HUES64 (cell line): ENCODE results near the gene PROSER3.

ENCODE experiments used
- H3K27ac ChIP-seq: 2 replicates; pipeline ENCODE4 v1.7.0; 2013; ENCODE audit warnings: low read depth, low read length, inconsistent platforms
- H3K27me3 ChIP-seq: 2 replicates; pipeline ENCODE4 v1.6.1; 2013; ENCODE audit warnings: mild to moderate bottlenecking, low read length; ENCODE audit not compliant: insufficient read depth
- H3K36me3 ChIP-seq: 2 replicates; pipeline ENCODE4 v1.6.1; 2013; ENCODE audit warnings: mild to moderate bottlenecking, low read length; ENCODE audit not compliant: insufficient read depth
- H3K4me1 ChIP-seq: 2 replicates; pipeline ENCODE4 v1.6.1; 2013; ENCODE audit warnings: mild to moderate bottlenecking, low read length, moderate library complexity; ENCODE audit not compliant: insufficient read depth
- H3K4me3 ChIP-seq: 2 replicates; pipeline ENCODE4 v1.5.1; 2013; ENCODE audit warnings: mild to moderate bottlenecking, low read length, moderate library complexity
- H3K9ac ChIP-seq: 2 replicates; pipeline ENCODE4 v1.6.1; 2013; ENCODE audit warnings: mild to moderate bottlenecking, low read depth, low read length
- H3K9me3 ChIP-seq: 2 replicates; pipeline ENCODE4 v1.6.1; 2013; ENCODE audit warnings: low read depth, low read length; ENCODE audit not compliant: insufficient read depth
- WGBS: fragments of 150-250, 120-280 bp; methylation state at CpG from one replicate; pipeline ENCODE4 v1.1.7; 2013; ENCODE audit warnings: missing lambda C conversion rate; 5-methylcytosine and 5-hydroxymethylcytosine counted together

The PROSER3 gene

GRCh38 chr19:35740423-35741202 is 17.4 kb upstream of the PROSER3 start:
- peak overlapping the region; percentile 79 for H3K9ac ChIP-seq
- WGBS, result under 1% methylated on average over 63 of the region's 63 CpGs
- peaks cover 37% of the 10 kb centered on the region for H3K36me3 ChIP-seq
- H3K27me3 ChIP-seq, result no peaks in the 10 kb centered on the region
- peak overlapping the region; percentile 91 for H3K27ac ChIP-seq
- no peaks in the 10 kb centered on the region for H3K4me1 ChIP-seq
- no peaks in the 10 kb centered on the region for H3K9me3 ChIP-seq
- peak overlapping the region; percentile 86 for H3K4me3 ChIP-seq

GRCh38 chr19:35741203-35741515 is 16.8 kb upstream of the PROSER3 start:
- H3K36me3 ChIP-seq, result peaks cover 33% of the 10 kb centered on the region
- 2% methylated on average over 12 of the region's 12 CpGs for whole genome bisulfite sequencing

GRCh38 chr19:35742121-35742724 is 15.8 kb upstream of the PROSER3 start, which contains the start of gene IGFLR1:
Gene IGFLR1 (minus strand): TSS chr19:35742452. CDS start chr19:35741180, 1,272 bp downstream.
- Histone ChIP-seq H3K4me3 (peak within 1 kb of the TSS; percentile 86), H3K27me3 (no peaks in the 10 kb centered on the region), H3K36me3 (peaks cover 27% of the 10 kb centered on the region), H3K9me3 (no peaks in the 10 kb centered on the region), H3K27ac (no peak within 1 kb of the TSS), H3K9ac (no peak within 1 kb of the TSS), H3K4me1 (no peaks in the 10 kb centered on the region; the same call in 1 of the 2 replicates)
- WGBS, result 92% methylated on average over 9 of the region's 9 CpGs

More at GRCh38 chr19:35741203-35741515, 16.8 kb upstream of the PROSER3 start:
- peak overlapping the region; percentile 86 for H3K4me3 ChIP-seq
- H3K4me1 ChIP-seq, result no peaks in the 10 kb centered on the region
- H3K9ac ChIP-seq, result peak overlapping the region; percentile 65
- peak overlapping the region; percentile 91; the same call in 1 of the 2 replicates for H3K27ac ChIP-seq
- H3K9me3 ChIP-seq, result no peaks in the 10 kb centered on the region
- H3K27me3 ChIP-seq, result no peaks in the 10 kb centered on the region

GRCh38 chr19:35743640-35744429 is 14.1 kb upstream of the PROSER3 start:
- Histone ChIP-seq H3K36me3 (peaks cover 13% of the 10 kb centered on the region), H3K9ac (no peak overlapping the region), H3K27me3 (no peaks in the 10 kb centered on the region), H3K9me3 (no peaks in the 10 kb centered on the region), H3K27ac (no peak overlapping the region), H3K4me3 (peak overlapping the region; percentile 72), H3K4me1 (no peaks in the 10 kb centered on the region; the same call in 1 of the 2 replicates)
- WGBS, result 92% methylated on average over 19 of the region's 19 CpGs

GRCh38 chr19:35744430-35745327 is 13.3 kb upstream of the PROSER3 start:
- Histone ChIP-seq H3K27me3 (no peaks in the 10 kb centered on the region), H3K4me1 (no peaks in the 10 kb centered on the region; the same call in 1 of the 2 replicates), H3K9ac (peak overlapping the region; percentile 78), H3K9me3 (no peaks in the 10 kb centered on the region), H3K4me3 (peak overlapping the region; percentile 72), H3K27ac (peak overlapping the region; percentile 98), H3K36me3 (peaks cover 9% of the 10 kb centered on the region)
- WGBS, result 8% methylated on average over 41 of the region's 41 CpGs

DNA sequence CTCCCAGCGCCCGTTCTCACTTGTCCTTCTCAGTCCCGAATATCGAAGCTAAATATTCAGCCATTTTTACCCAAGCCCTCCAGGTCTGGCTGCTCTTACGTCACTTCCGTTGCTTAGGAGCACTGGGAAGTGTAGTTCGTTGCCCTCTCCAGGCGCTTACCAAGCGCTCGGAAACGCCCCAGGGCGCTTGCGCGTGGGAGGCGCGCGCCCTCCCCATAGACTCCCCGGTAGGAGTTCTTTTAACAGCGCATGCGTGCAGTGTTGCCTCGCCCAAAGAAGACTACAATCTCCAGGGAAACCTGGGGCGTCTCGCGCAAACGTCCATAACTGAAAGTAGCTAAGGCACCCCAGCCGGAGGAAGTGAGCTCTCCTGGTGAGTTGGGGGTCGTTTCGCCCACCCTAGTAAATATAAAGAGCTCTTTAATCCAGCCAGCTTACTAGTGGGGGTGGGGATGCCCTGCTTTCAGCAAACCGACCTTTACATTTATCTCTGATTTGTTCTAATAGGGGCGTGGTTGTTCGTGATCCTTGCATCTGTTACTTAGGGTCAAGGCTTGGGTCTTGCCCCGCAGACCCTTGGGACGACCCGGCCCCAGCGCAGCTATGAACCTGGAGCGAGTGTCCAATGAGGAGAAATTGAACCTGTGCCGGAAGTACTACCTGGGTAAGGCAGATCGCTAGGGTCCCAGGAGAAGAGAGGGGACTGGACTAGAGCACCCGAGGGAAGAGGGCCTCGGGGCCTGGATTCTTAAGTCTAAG is 12.5 kb upstream of the PROSER3 start, which contains the start of the genes PSENEN and U2AF1L4:
Gene PSENEN, plus strand, starts transcription at position 324 of the 759 bp plus-strand sequence. Its CDS starts 280 bp downstream, at position 604.
Gene U2AF1L4, minus strand, starts transcription at position 91 of the 759 bp plus-strand sequence. Its CDS starts 27 bp downstream, at position 64.
- peak within 1 kb of the TSS; percentile 98 for H3K27ac ChIP-seq
- no peaks in the 10 kb centered on the region for H3K27me3 ChIP-seq
- peak within 1 kb of the TSS; percentile 72 for H3K4me3 ChIP-seq
- H3K4me1 ChIP-seq, result no peaks in the 10 kb centered on the region; the same call in 1 of the 2 replicates
- WGBS, result under 1% methylated on average over 40 of the region's 40 CpGs
- H3K9ac ChIP-seq, result peak within 1 kb of the TSS; percentile 78
- no peaks in the 10 kb centered on the region for H3K9me3 ChIP-seq
- H3K36me3 ChIP-seq, result peaks cover 9% of the 10 kb centered on the region

- H3K27ac ChIP-seq, result peak overlapping the region; percentile 8; the same call in 1 of the 2 replicates
- H3K4me3 ChIP-seq, result peak overlapping the region; percentile 72
- WGBS, result 27% methylated on average over 4 of the region's 4 CpGs
- no peaks in the 10 kb centered on the region for H3K9me3 ChIP-seq
- H3K9ac ChIP-seq, result peak overlapping the region; percentile 72
- peaks cover 9% of the 10 kb centered on the region for H3K36me3 ChIP-seq
- no peaks in the 10 kb centered on the region for H3K27me3 ChIP-seq
- H3K4me1 ChIP-seq, result no peaks in the 10 kb centered on the region; the same call in 1 of the 2 replicates
Observed at GRCh38 chr19:35746087-35746462, 11.9 kb upstream of the PROSER3 start.

DNA sequence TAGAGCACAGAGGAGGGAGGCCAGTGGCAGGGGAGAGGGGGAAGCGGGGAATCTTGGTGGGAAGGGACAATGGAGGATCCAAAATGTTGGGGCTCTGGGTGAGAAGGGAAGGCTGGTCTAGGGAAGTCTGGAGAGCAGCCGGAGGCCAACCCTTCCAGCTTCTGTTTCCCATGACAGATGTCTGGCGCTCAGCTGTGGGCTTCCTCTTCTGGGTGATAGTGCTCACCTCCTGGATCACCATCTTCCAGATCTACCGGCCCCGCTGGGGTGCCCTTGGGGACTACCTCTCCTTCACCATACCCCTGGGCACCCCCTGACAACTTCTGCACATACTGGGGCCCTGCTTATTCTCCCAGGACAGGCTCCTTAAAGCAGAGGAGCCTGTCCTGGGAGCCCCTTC is 11.4 kb upstream of the PROSER3 start:
- H3K9ac ChIP-seq, result no peak overlapping the region; the same call in 1 of the 2 replicates
- peaks cover 9% of the 10 kb centered on the region for H3K36me3 ChIP-seq
- WGBS, result 94% methylated on average over 5 of the region's 5 CpGs
- peak overlapping the region; percentile 72 for H3K4me3 ChIP-seq
- H3K9me3 ChIP-seq, result no peaks in the 10 kb centered on the region
- no peak overlapping the region for H3K27ac ChIP-seq
- no peaks in the 10 kb centered on the region; the same call in 1 of the 2 replicates for H3K4me1 ChIP-seq
- H3K27me3 ChIP-seq, result no peaks in the 10 kb centered on the region

GRCh38 chr19:35748106-35749020 is 9.6 kb upstream of the PROSER3 start, which contains the start of gene LIN37:
Gene LIN37 (plus strand): TSS chr19:35748576. CDS start chr19:35748725, 149 bp downstream.
- Histone ChIP-seq H3K4me3 (peak within 1 kb of the TSS; percentile 85), H3K27ac (0 out of 2 replicates have a peak within 1 kb of the TSS, but pooled peaks have one; percentile 36), H3K9me3 (no peaks in the 10 kb centered on the region), H3K9ac (peak within 1 kb of the TSS; percentile 62), H3K27me3 (no peaks in the 10 kb centered on the region), H3K4me1 (no peaks in the 10 kb centered on the region; the same call in 1 of the 2 replicates), H3K36me3 (peaks cover 3% of the 10 kb centered on the region; the same call in 1 of the 2 replicates)
- WGBS, result 2% methylated on average over 42 of the region's 45 CpGs
